Measurements from ENCODE around the gene PIM2.
"Not testable (repeated sequence)": the region's sequence is repeated elsewhere in the genome, so short reads cannot be mapped to it uniquely, and the experiment has no call there.

Gene PIM2

DNA sequence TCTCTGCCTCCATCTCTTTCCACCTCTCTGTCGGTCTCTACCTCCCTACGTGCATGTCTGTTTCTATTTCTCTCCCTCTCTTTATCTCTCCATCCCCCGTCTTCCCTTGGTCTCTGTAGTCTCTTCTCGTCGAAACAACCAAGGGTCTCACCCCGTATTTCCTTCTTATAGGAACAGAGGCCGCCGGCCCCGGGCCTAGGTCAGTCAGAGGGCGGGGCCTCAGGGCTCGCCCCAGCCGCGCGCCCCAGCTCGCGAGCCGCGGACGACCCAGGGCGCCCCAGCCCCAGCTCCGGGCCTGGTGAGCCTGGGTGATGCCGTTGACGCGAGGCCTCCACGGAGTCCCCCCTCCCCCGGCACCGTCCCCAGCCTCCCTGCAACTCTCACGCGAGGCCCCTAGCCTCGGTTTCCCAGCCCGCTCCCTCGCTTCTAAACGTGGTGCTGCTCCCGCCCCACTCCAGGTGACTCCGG lies 27.9 kb downstream of the PIM2 start:
- peak overlapping the region; percentile 44 for H3K27ac ChIP-seq (ENCODE audit: low read depth, low read length)

DNA sequence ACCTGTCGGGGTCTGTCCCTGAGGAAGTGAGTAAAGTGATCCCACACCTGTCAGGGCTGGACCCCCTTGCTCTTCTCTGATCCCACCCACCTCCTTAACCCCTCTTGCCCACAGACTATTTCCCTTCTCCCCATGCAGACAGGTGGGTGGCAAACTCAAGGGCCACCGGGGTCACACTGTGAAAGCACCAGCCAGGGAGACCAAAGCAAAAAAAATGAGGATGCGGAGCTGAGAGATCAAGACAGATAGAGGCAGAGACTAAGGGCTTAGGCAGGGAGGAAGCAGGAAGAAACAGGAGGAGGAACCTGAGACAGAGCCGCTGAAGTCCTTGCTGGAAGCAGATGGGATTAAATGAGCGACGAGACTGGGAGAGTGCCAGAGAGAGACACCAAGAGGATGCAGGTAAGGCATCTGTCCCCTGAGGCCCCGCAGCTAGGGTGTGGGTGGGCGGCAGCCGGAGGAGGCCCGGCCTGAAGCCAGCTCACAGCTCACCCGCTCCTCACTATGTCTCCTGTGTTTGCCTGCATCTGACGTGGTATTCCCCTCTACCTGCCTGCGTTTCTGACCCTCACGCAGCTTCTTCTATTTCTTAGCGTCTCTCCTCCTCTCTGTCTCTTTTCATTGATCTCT lies 28.4 kb downstream of the PIM2 start:
- H3K4me1 ChIP-seq (ENCODE audit: insufficient read depth, low read length) = no peaks in the 10 kb centered on the region
- H3K27ac ChIP-seq (ENCODE audit: low read depth, low read length) = no peak overlapping the region
- peaks cover 0 to 10% of the 10 kb centered on the region in 2 donors for H3K27me3 ChIP-seq (ENCODE audit: control insufficient read depth in 1 of 2, insufficient read depth in 2 of 2, low read length in 2 of 2)
- peak overlapping the region; percentile 19 for H3K9ac ChIP-seq (ENCODE audit: low read length)
- H3K4me3 ChIP-seq (ENCODE audit: low read depth in 1 of 2, low read length in 2 of 2) = peak overlapping the region; percentile 50 to 61
- H3K36me3 ChIP-seq (ENCODE audit: insufficient read depth, low read length) = peaks cover 4% of the 10 kb centered on the region
- no peaks in the 10 kb centered on the region for H3K9me3 ChIP-seq (ENCODE audit: low read length)

More for the DNA sequence above, 27.9 kb downstream of the PIM2 start:
- peak overlapping the region; percentile 50 to 61 for H3K4me3 ChIP-seq (ENCODE audit: low read depth in 1 of 2, low read length in 2 of 2)
- H3K36me3 ChIP-seq (ENCODE audit: insufficient read depth, low read length) = peaks cover 5% of the 10 kb centered on the region
- no peaks in the 10 kb centered on the region for H3K9me3 ChIP-seq (ENCODE audit: low read length)
- H3K4me1 ChIP-seq (ENCODE audit: insufficient read depth, low read length) = no peaks in the 10 kb centered on the region
- H3K9ac ChIP-seq (ENCODE audit: low read length) = peak overlapping the region; percentile 19
- H3K27me3 ChIP-seq (ENCODE audit: control insufficient read depth in 1 of 2, insufficient read depth in 2 of 2, low read length in 2 of 2) = peaks cover 0 to 10% of the 10 kb centered on the region in 2 donors

DNA sequence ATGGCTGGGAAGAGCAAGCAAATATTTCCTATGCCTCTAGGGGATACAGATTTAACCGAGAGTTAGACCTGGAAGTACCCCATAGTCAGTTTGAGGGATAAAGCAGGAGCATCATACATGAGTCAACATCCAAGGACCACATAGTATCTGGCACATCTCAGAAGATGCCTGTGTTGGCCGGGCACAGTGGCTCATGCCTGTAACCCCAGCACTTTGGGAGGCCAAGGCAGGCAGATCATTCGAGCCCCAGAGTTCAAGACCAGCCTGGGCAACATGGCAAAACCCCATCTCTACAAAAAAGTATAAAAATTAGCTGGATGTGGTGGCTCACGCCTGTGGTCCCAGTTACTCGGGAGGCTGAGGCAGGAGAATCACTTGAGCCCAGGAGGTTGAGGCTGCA lies 32.2 kb downstream of the PIM2 start:
- H3K27me3 ChIP-seq (ENCODE audit: control insufficient read depth in 1 of 2, insufficient read depth in 2 of 2, low read length in 2 of 2) = peaks cover 0 to 10% of the 10 kb centered on the region in 2 donors
- not testable (repeated sequence) for H3K36me3 ChIP-seq (ENCODE audit: insufficient read depth, low read length); H3K27ac ChIP-seq (ENCODE audit: low read depth, low read length); H3K4me3 ChIP-seq (ENCODE audit: low read depth in 1 of 2, low read length in 2 of 2); H3K4me1 ChIP-seq (ENCODE audit: insufficient read depth, low read length); H3K9ac ChIP-seq (ENCODE audit: low read length); H3K9me3 ChIP-seq (ENCODE audit: low read length)

- H3K27me3 ChIP-seq (ENCODE audit: control insufficient read depth in 1 of 2, insufficient read depth in 2 of 2, low read length in 2 of 2) = no peaks in the 10 kb centered on the region
- H3K4me1 ChIP-seq (ENCODE audit: insufficient read depth, low read length) = no peaks in the 10 kb centered on the region
- H3K9me3 ChIP-seq (ENCODE audit: low read length) = no peaks in the 10 kb centered on the region
- H3K27ac ChIP-seq (ENCODE audit: low read depth, low read length) = no peak overlapping the region
- H3K36me3 ChIP-seq (ENCODE audit: insufficient read depth, low read length) = no peaks in the 10 kb centered on the region
- H3K9ac ChIP-seq (ENCODE audit: low read length) = no peak overlapping the region
- H3K4me3 ChIP-seq (ENCODE audit: low read depth in 1 of 2, low read length in 2 of 2) = no peak overlapping the region
Measured at GRCh38 chrX:48883729-48884128, 35.1 kb downstream of the PIM2 start.

GRCh38 chrX:48876944-48877343 lies 41.9 kb downstream of the PIM2 start:
- H3K27ac ChIP-seq (ENCODE audit: low read depth, low read length); H3K4me1 ChIP-seq (ENCODE audit: insufficient read depth, low read length); H3K4me3 ChIP-seq (ENCODE audit: low read depth in 1 of 2, low read length in 2 of 2); H3K9ac ChIP-seq (ENCODE audit: low read length); H3K9me3 ChIP-seq (ENCODE audit: low read length); H3K27me3 ChIP-seq (ENCODE audit: control insufficient read depth in 1 of 2, insufficient read depth in 2 of 2, low read length in 2 of 2); H3K36me3 ChIP-seq (ENCODE audit: insufficient read depth, low read length): not testable (repeated sequence)

GRCh38 chrX:48872017-48872416 lies 46.8 kb downstream of the PIM2 start:
- H3K4me3 ChIP-seq (ENCODE audit: low read depth in 1 of 2, low read length in 2 of 2); H3K9ac ChIP-seq (ENCODE audit: low read length); H3K4me1 ChIP-seq (ENCODE audit: insufficient read depth, low read length); H3K27ac ChIP-seq (ENCODE audit: low read depth, low read length); H3K36me3 ChIP-seq (ENCODE audit: insufficient read depth, low read length); H3K9me3 ChIP-seq (ENCODE audit: low read length); H3K27me3 ChIP-seq (ENCODE audit: control insufficient read depth in 1 of 2, insufficient read depth in 2 of 2, low read length in 2 of 2): not testable (repeated sequence)

GRCh38 chrX:48864210-48864609 lies 54.6 kb downstream of the PIM2 start:
- no peak overlapping the region for H3K27ac ChIP-seq (ENCODE audit: low read depth, low read length)
- no peak overlapping the region for H3K9ac ChIP-seq (ENCODE audit: low read length)
- no peak overlapping the region for H3K4me3 ChIP-seq (ENCODE audit: low read depth in 1 of 2, low read length in 2 of 2)
- no peaks in the 10 kb centered on the region for H3K9me3 ChIP-seq (ENCODE audit: low read length)
- H3K27me3 ChIP-seq (ENCODE audit: control insufficient read depth in 1 of 2, insufficient read depth in 2 of 2, low read length in 2 of 2) = no peaks in the 10 kb centered on the region
- no peaks in the 10 kb centered on the region for H3K36me3 ChIP-seq (ENCODE audit: insufficient read depth, low read length)
- H3K4me1 ChIP-seq (ENCODE audit: insufficient read depth, low read length) = no peaks in the 10 kb centered on the region
